ENCODE data around the gene PDIK1L.

The PDIK1L gene

GRCh38 chr1:26124418-26125331 lies 13.1 kb downstream of the PDIK1L start:
- DNase-seq = no peak

- no peak for DNase-seq
Observed at GRCh38 chr1:26125382-26125781, 13.8 kb downstream of the PDIK1L start.

GRCh38 chr1:26125946-26126320 lies 14.3 kb downstream of the PDIK1L start:
- no peak for DNase-seq

GRCh38 chr1:26126321-26127084 lies 14.9 kb downstream of the PDIK1L start:
- peak; percentile 32 for DNase-seq

GRCh38 chr1:26127235-26128163 lies 15.9 kb downstream of the PDIK1L start:
- peak; percentile 16 for DNase-seq

- no peak for DNase-seq
Observed at GRCh38 chr1:26129778-26130177, 18.2 kb downstream of the PDIK1L start.

- no peak for DNase-seq
Observed at GRCh38 chr1:26130695-26131094, 19.1 kb downstream of the PDIK1L start.

- no peak for DNase-seq
Observed at GRCh38 chr1:26132128-26132833, 20.7 kb downstream of the PDIK1L start.

GRCh38 chr1:26132834-26133167 lies 21.2 kb downstream of the PDIK1L start:
- no peak for DNase-seq

GRCh38 chr1:26134466-26134865 lies 22.8 kb downstream of the PDIK1L start:
- no peak for DNase-seq

- no peak for DNase-seq
Observed at GRCh38 chr1:26138974-26139558, 27.4 kb downstream of the PDIK1L start.

GRCh38 chr1:26142159-26142558 lies 30.5 kb downstream of the PDIK1L start:
- DNase-seq = no peak

GRCh38 chr1:26145041-26145959 lies 33.7 kb downstream of the PDIK1L start:
- peak; percentile 78 for DNase-seq

GRCh38 chr1:26145960-26146294 lies 34.3 kb downstream of the PDIK1L start:
- no peak for DNase-seq

- DNase-seq = no peak
Observed at GRCh38 chr1:26148887-26149286, 37.3 kb downstream of the PDIK1L start.

GRCh38 chr1:26153966-26154532 lies 42.4 kb downstream of the PDIK1L start:
- no peak for DNase-seq

GRCh38 chr1:26154750-26155149 lies 43.1 kb downstream of the PDIK1L start:
- DNase-seq = no peak

- DNase-seq = no peak
Observed at GRCh38 chr1:26155370-26156284, 44.0 kb downstream of the PDIK1L start.

- DNase-seq = no peak
Observed at GRCh38 chr1:26156285-26157038, 44.8 kb downstream of the PDIK1L start.
